Activated CD4-positive, alpha-beta T cell treated with anti-CD3 and anti-CD28 coated beads, Interleukin-2, Interleukin-6, amounts not matched to agents 100 ng/mL and 50 ng/mL, durations not matched to agents 16 hours and 8 hours (primary cell): Measurements from ENCODE around the gene PRTN3.
"Not testable (repeated sequence)": the region's sequence is repeated elsewhere in the genome, so short reads cannot be mapped to it uniquely, and the experiment has no call there.

ENCODE experiments used
- DNase-seq: peaks from one replicate; pipeline ENCODE4 v3.0.0-alpha.2; 2020

Gene PRTN3

DNA sequence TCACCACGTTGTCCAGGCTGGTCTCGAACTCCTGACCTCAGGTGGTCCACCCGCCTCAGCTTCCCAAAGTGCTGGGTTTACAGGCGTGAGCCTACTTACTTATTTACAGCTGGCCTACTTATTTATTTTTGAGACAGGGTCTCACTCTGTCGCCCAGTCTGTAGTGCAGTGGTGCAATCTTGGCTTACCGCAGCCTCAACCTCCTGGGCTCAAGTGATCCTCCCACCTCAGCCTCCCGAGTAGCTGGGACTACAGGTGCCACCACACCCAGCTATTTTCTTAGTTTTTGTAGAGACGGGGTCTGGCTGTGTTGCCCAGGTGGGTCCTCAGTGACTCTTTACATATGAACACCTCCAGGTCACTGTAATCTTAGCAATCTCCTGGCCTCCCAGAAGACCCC is 8.4 kb downstream of the PRTN3 start:
- not testable (repeated sequence) for DNase-seq

DNA sequence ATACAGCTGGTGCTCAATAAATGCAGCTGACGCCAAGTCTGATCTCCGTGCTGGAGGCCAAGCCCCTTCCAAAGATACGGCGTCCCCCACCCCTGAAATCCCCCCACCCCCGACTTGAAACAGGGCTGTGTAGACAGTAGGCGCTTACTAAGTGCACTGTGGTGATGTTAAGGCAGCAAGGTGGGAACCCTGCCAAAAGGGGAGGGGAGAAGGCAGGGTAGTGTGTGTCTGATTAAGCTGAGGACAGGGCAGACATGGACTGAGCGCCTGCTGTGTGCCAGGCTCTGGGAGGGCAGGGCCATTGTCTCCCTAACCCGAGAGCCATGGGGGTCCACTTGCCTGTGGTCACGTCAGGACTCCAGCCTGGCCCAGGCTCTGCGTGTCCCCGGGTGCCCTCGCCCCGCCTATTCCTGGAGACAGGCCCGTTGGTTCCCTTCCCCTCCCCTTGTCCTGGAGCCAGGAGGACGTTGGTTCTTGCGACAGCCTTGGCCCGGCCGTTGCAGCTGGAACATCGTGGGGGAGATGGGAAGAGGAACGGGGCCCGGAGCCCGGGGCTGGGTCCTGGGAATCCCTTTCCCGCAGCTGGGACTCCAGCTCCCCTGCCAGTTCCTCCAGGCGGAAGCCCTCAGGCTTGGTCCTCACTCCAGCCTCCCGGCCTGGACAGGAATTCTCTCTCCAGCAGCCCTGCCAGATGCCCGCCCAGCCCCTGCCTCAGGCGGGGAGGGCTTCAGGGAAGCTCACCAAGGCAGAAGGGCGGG is 9.6 kb downstream of the PRTN3 start:
- no peak for DNase-seq

DNA sequence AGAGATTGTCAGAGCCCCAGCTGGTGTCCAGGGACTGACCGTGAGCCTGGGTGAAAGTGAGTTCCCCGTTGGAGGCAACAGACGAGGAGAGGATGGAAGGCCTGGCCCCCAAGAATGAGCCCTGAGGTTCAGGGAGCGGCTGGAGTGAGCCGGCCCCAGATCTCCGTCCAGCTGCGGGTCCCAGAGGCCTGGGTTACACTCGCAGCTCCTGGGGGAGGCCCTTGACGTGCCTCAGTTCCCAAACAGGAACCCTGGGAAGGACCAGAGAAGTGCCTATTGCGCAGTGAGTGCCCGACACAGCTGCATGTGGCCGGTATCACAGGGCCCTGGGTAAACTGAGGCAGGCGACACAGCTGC is 10.2 kb downstream of the PRTN3 start:
- no peak for DNase-seq

DNA sequence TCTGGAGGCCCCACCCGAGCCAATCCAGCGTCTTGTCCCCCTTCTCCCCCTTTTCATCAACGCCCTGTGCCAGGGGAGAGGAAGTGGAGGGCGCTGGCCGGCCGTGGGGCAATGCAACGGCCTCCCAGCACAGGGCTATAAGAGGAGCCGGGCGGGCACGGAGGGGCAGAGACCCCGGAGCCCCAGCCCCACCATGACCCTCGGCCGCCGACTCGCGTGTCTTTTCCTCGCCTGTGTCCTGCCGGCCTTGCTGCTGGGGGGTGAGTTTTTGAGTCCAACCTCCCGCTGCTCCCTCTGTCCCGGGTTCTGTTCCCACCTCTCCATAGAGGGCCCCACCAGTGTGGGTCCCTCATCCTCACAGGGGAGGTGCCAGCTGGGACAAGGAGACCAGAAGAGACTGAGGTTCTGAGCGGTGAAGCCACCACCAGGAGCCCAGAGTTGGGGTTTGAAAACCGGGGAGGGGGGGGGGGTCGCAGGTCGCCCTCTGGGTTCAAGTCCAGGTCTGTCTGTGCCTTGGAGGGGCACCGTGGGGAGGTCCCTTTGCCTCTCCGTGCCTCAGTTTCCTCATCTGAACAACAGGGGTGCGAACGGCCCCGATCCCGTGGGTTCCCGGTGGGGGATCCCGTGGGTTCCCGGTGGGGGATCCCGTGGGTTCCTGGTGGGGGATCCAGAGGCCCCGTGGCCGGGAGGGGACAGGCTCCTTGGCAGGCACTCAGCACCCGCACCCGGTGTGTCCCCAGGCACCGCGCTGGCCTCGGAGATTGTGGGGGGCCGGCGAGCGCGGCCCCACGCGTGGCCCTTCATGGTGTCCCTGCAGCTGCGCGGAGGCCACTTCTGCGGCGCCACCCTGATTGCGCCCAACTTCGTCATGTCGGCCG is 11.6 kb downstream of the PRTN3 start, which contains the start of gene ELANE:
TSS of gene ELANE (plus strand) at position 168 of the 878 bp plus-strand sequence. CDS start at position 194, 26 bp downstream.
- no peak for DNase-seq

DNA sequence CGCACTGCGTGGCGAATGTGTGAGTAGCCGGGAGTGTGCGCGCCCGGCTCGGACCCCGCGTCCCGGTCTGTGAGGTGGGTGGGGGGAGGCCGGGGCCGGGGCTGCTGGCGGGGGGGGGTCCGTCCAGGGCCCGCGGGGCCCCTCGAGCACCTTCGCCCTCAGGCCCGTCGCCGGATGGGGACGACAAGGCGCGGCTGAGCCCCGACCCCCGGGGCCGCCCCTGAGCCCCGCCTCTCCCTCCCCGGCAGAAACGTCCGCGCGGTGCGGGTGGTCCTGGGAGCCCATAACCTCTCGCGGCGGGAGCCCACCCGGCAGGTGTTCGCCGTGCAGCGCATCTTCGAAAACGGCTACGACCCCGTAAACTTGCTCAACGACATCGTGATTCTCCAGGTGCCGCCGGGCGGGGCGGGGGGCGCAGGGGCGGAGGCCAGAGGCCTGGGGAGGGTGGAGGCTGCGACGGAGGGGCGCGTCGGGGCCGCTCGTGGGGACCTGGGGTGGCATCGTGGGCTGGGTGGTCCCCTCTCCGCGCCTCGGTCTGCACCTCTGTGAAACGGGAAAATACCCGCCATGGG is 12.3 kb downstream of the PRTN3 start:
- no peak for DNase-seq

DNA sequence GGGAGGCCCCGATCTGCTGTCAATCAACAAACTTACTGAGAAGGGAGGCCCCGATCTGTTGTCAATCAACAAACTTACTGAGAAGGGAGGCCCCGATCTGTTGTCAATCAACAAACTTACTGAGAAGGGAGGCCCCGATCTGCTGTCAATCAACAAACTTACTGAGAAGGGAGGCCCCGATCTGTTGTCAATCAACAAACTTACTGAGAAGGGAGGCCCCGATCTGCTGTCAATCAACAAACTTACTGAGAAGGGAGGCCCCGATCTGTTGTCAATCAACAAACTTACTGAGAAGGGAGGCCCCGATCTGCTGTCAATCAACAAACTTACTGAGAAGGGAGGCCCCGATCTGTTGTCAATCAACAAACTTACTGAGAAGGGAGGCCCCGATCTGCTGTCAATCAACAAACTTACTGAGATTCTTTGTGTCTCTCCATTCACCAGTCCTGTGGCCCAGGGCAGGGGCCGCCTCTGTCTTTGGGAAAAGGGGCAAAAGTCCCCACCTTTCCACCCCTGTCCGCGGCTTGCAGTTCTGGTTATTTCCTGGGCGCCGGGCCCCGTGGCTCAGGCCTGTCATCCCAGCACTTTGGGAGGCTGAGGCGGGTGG is 12.9 kb downstream of the PRTN3 start:
- not testable (repeated sequence) for DNase-seq

DNA sequence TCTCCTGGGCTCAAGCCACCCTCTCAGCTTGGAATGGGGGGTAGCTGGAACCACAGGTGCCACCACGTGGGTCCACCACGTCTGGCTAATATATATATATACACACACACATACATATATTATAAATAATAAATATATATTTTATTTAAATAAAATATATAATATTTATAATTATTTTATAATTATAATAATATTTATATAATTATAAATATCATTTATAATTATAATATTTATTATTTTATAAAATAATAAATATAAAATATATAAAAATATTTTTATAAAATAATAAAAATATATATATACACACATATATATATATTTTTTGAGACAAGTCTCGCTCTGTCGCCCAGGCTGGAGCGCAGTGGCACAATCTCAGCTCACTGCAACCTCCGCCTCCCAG is 13.8 kb downstream of the PRTN3 start:
- DNase-seq: no peak

DNA sequence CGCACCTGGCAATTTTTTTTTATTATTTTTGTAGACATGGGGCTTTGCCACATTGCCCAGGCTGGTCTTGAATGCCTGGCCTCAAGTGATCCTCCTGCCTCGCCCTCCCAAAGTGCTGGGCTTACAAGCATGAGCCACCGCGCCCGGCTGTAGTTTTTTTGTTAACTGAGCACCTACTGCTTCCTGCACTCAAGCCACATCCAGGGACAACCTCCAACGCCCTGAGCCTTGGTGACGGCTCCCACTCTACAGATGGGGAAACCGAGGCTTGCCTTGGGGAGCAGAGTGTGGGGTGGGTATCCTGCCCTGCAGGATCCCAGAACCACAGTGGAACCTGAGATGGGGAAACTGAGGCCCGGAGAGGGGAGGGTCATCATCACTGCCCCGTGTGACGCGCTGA is 14.3 kb downstream of the PRTN3 start:
- DNase-seq: no peak

DNA sequence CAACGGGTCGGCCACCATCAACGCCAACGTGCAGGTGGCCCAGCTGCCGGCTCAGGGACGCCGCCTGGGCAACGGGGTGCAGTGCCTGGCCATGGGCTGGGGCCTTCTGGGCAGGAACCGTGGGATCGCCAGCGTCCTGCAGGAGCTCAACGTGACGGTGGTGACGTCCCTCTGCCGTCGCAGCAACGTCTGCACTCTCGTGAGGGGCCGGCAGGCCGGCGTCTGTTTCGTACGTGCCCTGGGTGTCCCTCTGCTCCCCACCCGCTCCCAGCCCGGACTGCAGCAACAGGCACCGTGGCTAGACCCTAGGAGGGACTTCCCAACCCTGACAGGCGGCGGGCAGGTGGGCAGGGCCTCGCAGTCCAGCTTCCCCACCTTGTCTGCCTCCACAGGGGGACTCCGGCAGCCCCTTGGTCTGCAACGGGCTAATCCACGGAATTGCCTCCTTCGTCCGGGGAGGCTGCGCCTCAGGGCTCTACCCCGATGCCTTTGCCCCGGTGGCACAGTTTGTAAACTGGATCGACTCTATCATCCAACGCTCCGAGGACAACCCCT is 14.8 kb downstream of the PRTN3 start:
- DNase-seq: no peak

DNA sequence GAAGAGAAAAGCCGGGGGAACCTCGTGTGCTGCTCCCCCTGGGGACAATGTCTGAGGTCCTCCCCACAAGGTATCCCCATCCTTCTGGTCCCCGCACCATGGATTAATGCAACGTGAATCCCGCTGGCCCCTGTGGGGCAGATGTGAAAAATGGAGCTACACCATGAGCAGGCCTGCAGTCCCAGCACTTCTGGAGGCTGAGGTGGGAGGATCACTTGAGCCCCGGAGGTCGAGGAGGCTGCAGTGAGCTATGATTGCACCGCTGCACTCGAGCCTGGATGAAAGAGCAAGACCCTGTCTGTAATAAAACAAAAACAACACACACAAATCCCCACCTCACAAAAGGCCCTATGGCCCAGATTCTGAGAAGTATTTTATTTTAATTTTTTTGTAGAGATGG is 17.5 kb downstream of the PRTN3 start:
- no peak for DNase-seq

DNA sequence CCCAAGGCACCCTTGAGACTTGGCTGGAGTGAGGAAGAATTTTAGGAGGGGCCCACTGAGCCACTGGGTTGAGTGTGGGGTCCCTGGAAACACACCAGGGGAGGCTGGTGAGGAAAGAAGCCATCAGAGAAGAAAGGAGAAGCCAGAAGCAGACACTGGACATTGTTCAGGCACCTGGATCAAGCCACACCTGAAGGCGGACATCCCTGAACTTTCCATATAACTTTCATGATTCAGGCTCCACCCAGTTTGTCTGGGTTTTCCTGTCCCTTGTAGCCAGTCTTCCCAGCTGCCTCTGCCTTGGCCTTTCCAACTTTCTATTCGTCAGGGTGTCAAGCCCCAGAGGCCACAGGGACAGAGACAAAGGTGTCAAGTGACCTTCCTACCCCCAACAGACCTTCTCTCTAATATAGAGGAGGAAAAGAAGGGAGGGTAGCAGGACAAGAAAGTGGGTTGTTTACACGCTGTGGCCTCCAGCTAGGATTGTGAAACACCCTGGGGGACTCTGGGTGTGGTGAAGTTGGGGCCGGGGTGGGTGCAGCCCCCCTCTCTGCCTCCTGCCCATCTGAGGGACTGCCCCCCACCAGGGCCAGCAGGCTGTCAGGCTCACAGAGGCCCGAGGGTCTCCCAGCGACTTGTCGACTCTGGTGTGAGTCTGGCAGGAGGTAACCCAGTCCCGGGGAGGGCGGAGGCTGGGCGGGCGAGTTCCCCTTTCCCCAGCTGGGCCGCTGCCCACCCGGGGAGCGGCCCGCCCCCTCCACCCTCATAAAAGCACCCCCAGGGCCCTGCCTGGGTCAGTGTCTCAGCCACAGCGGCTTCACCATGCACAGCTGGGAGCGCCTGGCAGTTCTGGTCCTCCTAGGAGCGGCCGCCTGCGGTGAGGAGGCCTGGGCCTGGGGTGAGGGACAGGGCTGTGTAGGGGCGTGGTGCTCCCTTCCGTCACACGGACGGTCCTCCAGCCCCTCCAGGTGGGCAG is 18.4 kb downstream of the PRTN3 start, which contains the start of gene CFD:
TSS of gene CFD (plus strand) at position 797 of the 976 bp plus-strand sequence. CDS start at position 823, 26 bp downstream.
- no peak for DNase-seq

DNA sequence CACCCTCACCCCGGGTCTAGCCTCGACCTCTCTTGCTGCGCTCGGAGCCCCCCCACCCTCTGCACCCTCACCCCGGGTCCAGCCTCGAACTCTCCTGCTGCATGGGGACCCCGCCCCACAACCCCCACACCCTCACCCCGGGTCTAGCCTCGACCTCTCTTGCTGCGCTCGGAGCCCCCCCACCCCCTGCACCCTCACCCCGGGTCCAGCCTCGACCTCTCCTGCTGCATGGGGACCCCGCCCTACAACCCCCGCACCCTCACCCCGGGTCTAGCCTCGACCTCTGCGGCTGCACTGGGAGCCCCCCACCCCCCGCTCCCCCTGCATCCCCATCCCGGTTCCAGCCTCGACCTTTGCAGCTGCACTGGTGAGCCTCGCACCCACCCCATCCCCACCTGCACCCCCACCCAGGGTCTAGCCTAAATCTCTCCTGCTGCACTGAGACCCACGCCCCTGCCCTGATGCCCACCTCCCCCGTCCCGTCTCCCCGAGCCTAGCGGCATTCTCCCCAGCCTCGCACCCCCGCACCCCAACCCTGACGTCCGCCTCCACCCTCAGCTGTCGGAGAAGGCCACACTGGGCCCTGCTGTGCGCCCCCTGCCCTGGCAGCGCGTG is 20.4 kb downstream of the PRTN3 start:
- DNase-seq: no peak

DNA sequence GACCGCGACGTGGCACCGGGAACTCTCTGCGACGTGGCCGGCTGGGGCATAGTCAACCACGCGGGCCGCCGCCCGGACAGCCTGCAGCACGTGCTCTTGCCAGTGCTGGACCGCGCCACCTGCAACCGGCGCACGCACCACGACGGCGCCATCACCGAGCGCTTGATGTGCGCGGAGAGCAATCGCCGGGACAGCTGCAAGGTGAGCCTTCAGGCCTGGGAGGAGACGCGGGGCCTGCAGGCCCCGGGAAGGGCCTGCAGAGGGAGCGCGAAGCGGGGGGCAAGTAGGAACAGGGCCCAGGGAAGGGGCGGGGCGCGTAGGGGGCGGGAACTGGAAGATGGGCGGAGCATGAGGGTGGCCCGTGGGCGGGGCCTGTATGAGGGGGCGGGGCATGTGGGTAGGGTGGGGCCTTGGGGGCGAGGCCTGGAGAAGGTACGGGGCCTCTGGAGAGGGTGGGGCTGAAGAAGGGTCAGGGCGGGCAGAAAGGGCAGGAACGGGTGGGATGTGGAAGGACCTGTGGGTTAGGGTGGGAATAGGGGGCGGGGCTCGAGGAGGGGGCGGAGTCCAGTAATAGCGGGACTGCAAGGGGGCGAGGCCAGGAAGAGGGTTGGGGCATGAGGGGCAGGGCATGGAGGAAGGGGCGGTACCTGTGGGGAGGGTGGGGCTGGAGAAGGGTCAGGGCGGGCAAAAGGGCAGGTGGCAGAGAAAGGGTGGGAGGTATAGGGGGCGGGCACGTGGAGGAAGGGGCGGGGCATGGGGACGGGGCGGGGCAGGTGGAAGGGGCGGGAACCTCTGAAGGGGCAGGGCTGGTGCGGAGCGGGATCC is 21.2 kb downstream of the PRTN3 start:
- peak; percentile 76 for DNase-seq

DNA sequence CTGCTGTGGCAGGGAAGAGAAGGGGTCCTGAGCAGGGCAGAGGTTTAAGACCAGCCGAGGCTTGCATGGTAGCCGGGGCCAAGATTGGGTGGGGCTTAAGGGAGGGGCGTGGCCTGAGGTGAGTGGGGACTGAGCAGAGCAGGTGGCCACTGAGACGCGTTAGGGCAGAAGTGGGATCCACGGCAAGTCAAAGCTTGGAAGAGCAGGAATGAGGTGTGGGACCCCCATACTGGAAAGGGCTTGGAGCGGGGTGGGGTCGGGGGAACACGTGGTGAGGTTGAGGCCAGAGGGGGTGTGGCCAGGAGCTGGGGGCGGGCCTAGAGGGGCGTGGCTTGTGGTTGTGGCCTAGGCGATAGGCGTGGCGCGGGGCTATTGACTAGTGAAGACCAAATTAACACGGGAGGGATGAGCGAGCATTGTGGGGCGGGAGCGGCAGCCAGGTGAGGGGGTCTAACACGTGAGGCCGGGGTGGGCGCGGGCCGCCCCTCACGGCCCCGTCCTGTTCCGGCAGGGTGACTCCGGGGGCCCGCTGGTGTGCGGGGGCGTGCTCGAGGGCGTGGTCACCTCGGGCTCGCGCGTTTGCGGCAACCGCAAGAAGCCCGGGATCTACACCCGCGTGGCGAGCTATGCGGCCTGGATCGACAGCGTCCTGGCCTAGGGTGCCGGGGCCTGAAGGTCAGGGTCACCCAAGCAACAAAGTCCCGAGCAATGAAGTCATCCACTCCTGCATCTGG is 21.9 kb downstream of the PRTN3 start:
- peak; percentile 76 for DNase-seq

DNA sequence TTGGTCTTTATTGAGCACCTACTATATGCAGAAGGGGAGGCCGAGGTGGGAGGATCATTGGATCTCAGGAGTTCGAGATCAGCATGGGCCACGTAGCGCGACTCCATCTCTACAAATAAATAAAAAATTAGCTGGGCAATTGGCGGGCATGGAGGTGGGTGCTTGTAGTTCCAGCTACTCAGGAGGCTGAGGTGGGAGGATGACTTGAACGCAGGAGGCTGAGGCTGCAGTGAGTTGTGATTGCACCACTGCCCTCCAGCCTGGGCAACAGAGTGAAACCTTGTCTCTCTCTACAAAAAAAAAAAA is 22.5 kb downstream of the PRTN3 start:
- no peak for DNase-seq

DNA sequence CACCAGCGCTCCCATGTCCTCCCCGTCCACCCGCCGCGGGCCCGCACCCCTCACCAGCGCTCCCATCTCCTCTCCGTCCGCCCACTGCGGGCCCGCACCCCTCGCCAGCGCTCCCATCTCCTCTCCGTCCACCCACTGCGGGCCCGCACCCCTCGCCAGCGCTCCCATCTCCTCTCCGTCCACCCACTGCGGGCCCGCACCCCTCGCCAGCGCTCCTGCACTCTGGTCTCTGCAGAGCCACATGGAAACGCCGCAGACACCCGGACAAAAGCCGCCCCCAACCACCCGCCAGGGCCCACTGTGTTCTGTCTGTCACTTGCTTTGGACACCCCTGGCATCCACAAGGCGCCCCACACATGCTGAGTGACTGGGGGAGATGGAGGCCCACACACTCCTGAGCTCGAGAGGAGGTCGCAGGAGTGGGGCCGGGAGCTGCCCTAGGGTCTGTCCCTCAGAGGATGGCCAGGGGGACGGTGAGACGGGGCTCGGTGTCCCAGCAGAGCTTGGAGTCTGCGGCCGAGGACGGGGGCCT is 26.0 kb downstream of the PRTN3 start:
- DNase-seq: no peak

DNA sequence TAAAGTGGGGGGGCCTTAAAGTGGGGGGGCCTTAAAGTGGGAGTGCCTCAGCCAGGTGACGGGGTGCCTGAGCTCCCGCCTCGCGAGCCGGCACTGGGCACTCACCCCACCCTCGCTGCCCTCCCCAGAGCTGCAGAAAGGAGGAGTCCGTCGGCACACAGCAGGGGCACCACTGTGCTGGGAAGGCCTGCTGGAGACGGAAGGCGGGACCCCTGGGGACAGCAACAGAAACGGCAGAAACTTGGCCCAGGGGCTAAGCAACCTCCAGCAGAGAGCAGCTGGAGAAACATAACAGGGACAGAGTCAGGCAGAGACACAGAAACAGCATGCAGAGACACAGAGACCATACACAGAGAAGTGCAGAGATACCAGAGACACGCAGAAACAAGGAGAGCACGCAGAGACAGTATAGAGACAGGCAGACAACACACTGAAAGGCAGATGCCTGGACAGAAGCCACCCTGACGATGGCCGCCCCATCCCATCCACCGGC is 26.5 kb downstream of the PRTN3 start:
- DNase-seq: no peak

DNA sequence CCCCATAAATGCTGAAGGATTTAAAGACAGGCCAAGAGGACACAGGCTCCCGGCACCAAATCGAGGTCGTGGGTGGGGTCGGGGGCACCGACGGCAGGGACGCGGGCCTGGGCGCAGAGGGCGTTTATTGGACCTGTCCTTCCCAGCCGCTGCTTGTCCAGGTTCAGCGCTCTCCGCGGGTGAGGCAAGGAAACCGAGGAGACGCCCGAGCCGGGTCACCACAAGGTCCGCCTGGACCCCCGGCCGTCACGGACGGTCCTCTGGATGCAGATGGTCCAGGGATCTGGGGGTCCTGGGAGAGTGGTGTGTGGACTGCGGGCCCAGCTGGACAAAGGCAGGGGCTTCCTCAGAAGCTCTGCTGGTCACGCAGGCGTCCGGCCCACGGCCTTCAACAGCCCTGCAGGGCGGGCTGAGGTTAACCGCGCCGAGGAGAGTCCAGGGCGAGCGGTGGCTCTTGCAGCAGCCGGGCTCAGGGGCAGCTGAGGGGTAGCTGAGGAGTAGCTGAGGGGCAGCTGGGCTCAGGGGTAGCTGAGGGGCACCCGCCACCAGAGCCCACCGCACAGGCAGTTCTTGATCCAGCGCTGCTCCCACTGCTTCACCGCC is 27.2 kb downstream of the PRTN3 start:
- no peak for DNase-seq
